Stromal cell of bone marrow (primary cell): ENCODE results near the gene NR5A1.
A peak's percentile ranks its signal among the peaks of the same experiment; 100 is the strongest.

Source experiments
- DNase-seq: peaks from one replicate; pipeline ENCODE4 v3.0.0-alpha.2; 2012; ENCODE audit warnings: low read depth

The NR5A1 gene

GRCh38 chr9:124457887-124458431, 49.2 kb downstream of the NR5A1 start:
- no peak for DNase-seq

DNA sequence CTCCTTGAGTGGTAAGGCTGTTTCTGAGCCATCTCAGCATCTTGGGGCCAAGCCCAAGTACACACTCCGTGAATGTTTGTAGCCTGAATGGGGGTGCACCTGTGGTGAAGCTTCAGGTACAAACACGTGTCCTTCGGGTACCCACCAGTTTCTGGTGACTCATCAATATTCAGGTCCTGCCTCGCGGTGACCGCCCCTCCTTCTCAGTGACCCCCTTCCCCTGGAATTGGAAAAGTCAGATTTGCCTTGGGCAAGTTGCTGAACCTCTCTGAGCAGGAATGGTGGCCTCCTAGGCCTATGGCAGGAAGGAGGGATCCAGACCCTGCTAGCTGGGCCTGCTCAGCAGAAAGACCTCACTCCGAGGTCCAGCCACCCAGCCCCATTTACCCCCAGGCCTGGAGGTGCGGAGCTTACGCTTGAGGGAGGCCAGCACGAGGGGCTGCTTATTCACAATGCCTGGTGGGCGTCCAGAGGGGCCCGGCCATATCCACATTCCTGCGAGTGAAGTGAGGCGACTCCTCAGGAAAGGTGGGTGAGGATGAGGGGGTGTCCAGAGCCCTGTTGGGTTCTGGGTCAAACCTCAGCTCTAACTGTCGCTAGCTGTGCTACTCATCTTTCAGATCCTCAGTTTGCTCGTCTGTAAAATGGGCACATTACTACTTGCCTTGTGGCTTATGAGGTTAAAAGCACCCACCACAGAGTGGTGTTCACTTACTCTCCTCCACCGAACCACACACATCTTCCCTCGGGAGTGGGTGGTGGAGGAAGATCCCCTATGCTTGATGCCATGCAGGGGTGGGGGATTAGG, 49.9 kb downstream of the NR5A1 start:
- DNase-seq, result no peak

DNA sequence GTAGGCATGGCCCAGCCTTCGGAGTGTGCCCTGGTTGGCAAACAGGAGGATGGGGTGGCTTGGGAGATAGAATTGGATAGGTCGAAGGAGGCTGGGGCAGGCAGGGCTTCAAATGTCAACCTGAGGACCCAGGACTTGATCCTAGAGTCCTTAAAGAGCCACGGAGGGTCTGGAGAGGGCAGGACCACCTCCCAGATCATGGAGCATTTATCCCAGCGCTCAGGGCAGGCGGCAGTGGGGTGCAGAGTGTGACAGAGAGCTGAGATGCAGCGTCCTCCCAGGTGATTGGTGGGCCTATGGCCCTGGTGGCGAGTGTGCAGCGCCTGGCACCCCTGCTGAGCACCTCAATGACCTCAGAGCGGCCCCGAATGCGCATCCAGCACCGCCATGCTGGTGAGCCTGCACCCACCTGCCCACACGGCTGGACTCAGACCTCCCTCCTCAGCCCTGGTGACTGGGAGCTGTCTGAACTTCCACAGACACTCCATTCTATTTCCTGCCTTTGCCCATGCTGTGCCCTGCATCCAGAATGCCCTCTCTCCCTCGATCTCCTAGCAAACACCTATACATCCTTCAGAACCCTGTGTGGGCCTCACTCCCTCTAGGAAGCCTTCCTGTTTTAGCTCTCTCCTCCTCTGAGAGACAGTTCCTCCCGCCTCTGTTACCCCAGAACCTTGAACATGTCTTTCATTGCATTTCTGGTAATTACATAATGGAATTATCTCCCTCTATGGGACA, 50.7 kb downstream of the NR5A1 start:
- DNase-seq, result no peak

- DNase-seq, result no peak
Measured at GRCh38 chr9:124455820-124456219, 51.4 kb downstream of the NR5A1 start.

DNA sequence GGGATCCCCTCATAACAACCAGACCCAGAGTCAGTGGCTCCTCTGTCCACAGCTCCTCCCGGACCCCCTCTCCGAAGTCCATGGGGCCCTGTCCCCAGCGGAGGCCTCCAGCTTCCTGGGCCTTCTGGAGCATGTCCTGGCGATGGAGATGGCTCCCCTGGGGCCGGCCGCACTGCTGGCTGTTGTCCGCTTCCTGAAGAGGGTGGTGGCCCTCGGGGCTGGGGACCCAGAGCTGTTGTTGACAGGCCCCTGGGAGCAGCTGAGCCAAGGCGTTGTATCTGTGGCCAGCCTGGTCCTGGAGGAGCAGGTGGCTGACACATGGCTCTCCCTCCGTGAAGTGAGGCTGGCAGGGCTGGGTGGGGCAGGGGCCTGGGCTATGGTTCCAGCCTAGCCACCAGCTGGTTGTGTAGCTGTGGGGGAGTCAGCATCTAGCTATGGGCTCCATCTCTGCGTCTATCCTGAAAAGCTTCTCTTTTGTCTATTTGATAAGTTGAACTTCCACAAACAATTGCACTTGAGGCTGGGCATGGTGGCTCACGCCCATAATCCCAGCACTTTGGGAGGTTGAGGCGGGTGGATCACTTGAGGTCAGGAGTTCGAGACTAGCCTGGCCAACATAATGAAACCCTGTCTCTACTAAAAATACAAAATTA, 52.3 kb downstream of the NR5A1 start:
- no peak for DNase-seq

DNA sequence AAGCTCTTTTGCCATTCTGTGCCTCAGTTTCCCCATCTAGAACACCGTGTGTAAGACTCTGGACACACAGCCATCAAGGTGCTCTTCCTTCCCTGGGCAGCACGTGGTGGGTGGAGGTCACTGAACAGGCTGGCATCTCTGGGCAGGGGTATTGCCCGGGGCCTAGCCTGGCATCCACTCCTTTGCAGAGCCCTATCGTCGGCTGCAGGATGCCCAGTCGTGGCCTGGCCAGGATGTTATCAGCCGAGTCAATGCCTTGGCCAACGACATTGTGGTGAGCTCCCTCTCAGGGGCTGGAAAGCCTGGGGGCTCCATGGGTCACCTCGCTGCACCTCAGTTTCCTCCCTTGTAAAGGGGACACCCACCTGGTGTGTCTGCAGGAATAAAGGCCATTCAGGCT, 52.9 kb downstream of the NR5A1 start:
- DNase-seq, result no peak

GRCh38 chr9:124453586-124454191, 53.5 kb downstream of the NR5A1 start:
- no peak for DNase-seq

GRCh38 chr9:124452841-124453585, 54.2 kb downstream of the NR5A1 start:
- DNase-seq, result no peak

DNA sequence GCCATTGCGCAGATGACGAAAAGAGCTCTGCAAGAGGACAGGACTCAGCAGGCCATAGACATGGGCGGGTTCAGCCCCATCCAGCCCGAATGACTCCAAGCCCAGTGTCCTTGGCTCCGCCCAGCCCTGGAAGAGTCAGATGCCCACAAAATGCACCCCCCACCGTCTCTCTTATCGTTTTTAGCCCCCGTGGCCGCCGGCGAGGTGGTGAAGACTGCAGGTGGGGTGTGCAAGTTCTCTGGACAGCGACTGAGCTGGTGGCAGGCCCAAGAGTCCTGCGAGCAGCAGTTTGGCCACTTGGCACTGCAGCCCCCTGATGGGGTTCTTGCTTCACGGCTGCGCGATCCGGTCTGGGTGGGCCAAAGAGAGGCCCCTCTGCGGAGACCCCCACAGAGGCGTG, 54.9 kb downstream of the NR5A1 start:
- DNase-seq, result no peak

DNA sequence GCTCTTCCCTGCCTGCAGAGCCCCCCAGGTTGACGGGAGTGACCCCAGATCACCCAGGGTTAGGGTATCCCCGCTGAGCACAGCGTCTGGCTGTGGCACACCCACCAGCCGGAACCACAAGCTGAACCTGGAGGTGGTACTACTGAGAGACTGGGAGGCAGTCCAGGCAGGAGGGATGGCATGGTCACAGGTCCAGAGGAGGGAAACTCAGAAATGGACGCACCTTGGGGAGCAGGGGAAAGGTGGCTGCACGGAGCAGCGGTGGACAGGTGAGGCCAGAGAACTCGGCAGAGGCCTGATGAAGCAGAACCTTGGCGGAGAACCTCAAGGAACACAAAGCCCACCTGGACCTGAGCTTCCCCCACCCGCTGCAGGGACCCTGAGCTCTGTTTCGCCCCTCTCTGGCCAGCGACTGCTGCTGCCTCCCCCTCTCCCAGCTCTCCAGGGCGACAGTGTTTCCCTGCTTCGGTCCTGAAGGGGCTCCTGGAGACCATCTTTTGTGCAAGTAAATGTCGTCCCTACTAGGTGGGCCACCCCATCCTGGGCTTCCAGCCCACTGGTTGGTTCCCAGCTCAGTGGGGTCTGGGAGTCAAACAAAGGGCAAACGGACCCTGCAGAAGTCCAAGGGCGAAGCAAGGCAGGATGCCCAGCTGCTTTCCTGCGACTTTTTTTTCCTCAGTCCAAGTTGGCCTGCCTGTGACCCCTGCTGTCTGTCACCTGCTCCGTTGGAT, 56.1 kb downstream of the NR5A1 start:
- DNase-seq, result no peak

DNA sequence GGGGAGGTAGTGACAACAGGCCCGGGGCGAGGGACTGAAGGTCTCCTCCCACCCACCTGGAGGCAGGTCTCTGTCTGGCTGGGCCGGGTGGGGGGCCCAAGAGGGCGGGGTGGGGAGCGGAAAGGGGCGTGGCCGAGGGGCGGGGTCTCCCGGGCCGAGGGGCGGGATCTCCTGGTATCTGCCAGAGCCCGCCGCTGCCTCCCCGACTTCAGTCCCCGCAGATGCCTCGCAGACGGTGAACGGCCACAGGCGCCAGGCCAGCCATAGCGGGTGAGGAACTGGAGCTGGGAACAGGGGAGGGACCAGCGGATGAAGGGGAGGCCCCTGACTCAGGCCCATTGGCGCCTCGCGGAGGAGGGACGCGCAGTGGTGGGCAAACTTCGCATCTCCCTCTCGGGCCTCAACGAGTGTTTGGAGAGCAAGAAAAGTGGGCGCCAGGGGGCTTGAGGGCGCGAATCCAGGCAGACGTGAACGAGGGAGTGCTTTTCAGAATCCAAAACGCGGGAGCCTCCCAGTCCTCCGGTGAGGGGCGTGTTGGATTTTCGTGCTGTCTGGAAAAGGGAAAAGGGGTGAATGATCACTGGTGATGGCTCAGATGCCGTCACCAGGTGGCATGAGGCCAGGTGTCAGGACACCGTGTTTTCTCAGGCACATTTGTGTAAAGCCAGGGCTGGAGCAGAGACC, 56.8 kb downstream of the NR5A1 start, which contains the start of gene ADGRD2:
ADGRD2 (plus strand) TSS at position 211 of the 684 bp plus-strand sequence. CDS start 1,216 bp downstream, outside the sequence.
- no peak for DNase-seq

GRCh38 chr9:124449381-124450151, 57.6 kb downstream of the NR5A1 start:
- DNase-seq, result no peak

DNA sequence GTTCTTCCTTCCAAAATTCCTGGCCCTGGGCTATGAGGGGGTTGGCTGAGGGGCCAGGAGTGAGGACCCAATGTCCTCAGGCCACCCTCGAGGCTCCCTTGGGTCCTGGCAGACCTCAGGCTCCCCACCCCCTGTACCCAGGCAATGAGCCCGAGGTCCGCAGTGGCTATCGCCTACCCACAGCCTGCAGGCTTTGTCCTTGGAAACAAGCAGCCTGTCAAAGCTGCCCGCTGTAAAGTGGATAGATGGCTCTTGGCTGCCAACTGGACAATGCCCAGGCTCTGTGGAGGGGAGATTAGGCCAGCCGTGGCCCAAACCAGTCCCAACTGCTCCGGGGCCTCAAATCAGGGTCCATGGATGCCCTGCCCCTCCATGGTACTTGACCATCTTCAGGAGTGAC, 59.2 kb downstream of the NR5A1 start:
- no peak for DNase-seq

- no peak for DNase-seq
Measured at GRCh38 chr9:124447297-124447661, 59.9 kb downstream of the NR5A1 start.

DNA sequence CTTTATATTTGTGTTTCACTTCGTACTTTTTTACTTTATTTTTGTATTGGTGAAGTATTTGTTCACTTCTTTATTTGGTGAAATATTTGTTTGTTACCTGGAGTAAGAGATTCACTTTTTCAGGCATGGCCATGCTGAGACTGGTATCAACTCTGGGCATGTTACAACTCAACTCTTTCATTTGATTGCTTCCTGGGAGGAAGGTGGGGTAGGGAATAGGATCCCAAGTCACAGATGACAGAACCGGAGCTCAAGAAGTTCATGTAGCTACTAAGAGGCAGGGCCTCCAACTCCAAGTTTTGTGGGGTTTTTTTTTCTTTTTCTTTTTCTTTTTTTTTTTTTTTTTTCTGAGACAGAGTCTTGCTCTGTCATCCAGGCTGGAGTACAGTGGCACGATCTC, 63.0 kb downstream of the NR5A1 start:
- no peak for DNase-seq

DNA sequence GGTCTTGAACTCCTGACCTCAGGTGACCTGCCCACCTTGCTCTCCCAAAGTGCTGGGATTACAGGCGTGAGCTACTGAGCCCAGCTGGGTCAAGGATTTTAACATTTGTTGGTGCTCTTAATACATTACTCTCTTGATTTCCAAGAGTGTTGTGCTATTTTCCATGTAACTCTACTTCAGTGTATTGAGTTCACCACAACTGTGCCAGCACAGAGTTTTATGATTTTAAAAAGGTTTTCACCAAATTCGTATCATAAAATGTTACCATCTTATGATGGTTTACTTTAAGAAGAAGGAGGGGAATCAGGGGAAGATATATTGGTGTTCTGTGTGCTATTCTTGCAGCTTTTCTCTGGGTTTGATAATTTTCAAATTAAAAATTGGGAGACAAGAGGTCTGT, 63.6 kb downstream of the NR5A1 start:
- no peak for DNase-seq

- DNase-seq, result peak; percentile 17
Measured at GRCh38 chr9:124442826-124443225, 64.4 kb downstream of the NR5A1 start.

DNA sequence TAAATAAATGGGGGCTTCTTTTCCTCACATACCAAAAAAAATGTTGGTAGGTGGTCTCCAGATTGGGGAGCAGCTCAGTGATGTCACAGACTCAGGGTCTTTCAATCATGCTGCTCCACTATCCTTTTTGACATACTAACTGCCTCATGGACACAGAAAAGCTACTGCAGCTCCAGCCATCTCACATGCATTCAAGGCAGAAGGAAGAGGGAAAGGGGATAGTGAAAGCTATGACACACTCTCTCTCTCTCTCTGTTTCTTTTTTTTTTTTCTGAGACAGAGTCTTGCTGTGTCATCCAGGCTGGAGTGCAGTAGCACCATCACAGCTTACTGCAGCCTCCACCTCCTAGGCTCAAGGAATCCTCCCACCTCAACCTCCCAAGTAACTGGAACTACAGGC, 64.8 kb downstream of the NR5A1 start:
- DNase-seq, result no peak

DNA sequence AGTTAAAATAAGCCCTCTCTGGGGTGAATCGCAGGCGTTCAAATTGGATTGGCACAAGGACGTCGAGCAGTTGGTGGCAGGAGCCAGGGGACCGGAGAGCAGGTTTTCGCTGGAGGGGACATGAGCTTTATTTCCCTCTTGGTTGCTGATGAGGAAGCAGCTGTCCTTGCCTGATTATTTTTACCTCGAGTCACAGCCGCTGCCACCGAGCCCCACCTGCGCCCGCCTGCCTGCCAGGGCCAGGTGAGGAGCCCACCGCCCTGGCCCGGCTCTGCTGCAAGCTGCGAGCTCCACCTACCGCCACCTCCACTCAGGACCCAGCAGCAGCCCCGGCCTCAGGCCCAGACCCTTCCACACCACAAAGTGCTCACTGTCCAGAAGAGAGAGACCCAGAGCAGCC, 65.9 kb downstream of the NR5A1 start:
- DNase-seq, result no peak
